Measurements from ENCODE around the gene FMNL2.

FMNL2 gene

GRCh38 chr2:152646775-152647174 lies 311.8 kb downstream of the FMNL2 start:
- no peak overlapping the region for H3K27ac ChIP-seq
- no peak for TF ChIP-seq CTCF (IDR thresholded peaks at IDR 0.05)
- no peak for TF ChIP-seq ZFX (IDR thresholded peaks at IDR 0.05; ENCODE audit: borderline replicate concordance)

- no peak overlapping the region for H3K27ac ChIP-seq
- no peak for TF ChIP-seq ZFX (IDR thresholded peaks at IDR 0.05; ENCODE audit: borderline replicate concordance)
- no peak for TF ChIP-seq CTCF (IDR thresholded peaks at IDR 0.05)
These were observed 312.6 kb downstream of the FMNL2 start for GRCh38 chr2:152647552-152647951.

GRCh38 chr2:152648336-152648735 lies 313.4 kb downstream of the FMNL2 start:
- H3K27ac ChIP-seq: no peak overlapping the region
- TF ChIP-seq CTCF (IDR thresholded peaks at IDR 0.05) (peak; percentile 8; the same call in 1 of the 2 replicates), ZFX (IDR thresholded peaks at IDR 0.05; ENCODE audit: borderline replicate concordance) (no peak)

- TF ChIP-seq ZFX (IDR thresholded peaks at IDR 0.05; ENCODE audit: borderline replicate concordance) (no peak), CTCF (IDR thresholded peaks at IDR 0.05) (no peak)
- H3K27ac ChIP-seq: no peak overlapping the region
These were observed 315.0 kb downstream of the FMNL2 start for GRCh38 chr2:152649997-152650396.

- H3K27ac ChIP-seq: no peak overlapping the region
- no peak for TF ChIP-seq ZFX (IDR thresholded peaks at IDR 0.05; ENCODE audit: borderline replicate concordance)
- no peak for TF ChIP-seq CTCF (IDR thresholded peaks at IDR 0.05)
These were observed 315.9 kb downstream of the FMNL2 start for GRCh38 chr2:152650768-152651371.

GRCh38 chr2:152651834-152652233 lies 316.9 kb downstream of the FMNL2 start:
- no peak overlapping the region for H3K27ac ChIP-seq
- TF ChIP-seq CTCF (IDR thresholded peaks at IDR 0.05) (no peak), ZFX (IDR thresholded peaks at IDR 0.05; ENCODE audit: borderline replicate concordance) (no peak)

GRCh38 chr2:152655880-152656279 lies 320.9 kb downstream of the FMNL2 start:
- TF ChIP-seq CTCF (IDR thresholded peaks at IDR 0.05): no peak
- TF ChIP-seq ZFX (IDR thresholded peaks at IDR 0.05; ENCODE audit: borderline replicate concordance): no peak
- no peak overlapping the region for H3K27ac ChIP-seq
